Measurements from ENCODE around the gene VPS50.
"Not testable (repeated sequence)": the region's sequence is repeated elsewhere in the genome, so short reads cannot be mapped to it uniquely, and the experiment has no call there.

Gene VPS50

DNA sequence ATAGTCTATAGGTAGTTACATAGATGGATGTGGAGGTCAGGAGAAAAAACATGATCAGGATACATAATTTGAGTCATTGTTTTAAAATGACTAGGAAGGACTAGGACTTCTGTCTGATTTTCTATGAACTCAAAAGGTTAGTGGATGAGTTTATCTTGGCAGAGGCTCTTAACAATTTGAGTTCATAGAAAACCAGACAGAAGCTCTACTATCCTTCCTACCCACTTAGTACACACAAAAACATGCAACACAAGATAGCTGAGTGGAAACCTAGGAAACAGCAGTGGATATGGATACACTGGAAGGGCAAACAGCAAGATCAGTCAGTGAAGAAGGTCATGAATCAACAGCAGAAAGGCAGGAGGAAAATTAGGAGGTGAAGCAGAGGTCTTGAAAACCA lies 84.6 kb downstream of the VPS50 start:
- Histone ChIP-seq H3K9me3 (ENCODE audit: low read length) (peaks cover 3% of the 10 kb centered on the region), H3K4me3 (ENCODE audit: low read length) (no peak overlapping the region), H3K36me3 (ENCODE audit: insufficient read depth, low read length) (peaks cover 10% of the 10 kb centered on the region), H3K27me3 (ENCODE audit: insufficient read depth, low read length) (no peaks in the 10 kb centered on the region), H2AFZ (ENCODE audit: low read depth, low read length) (no peak overlapping the region), H3K4me1 (ENCODE audit: insufficient read depth, low read length) (no peaks in the 10 kb centered on the region)

DNA sequence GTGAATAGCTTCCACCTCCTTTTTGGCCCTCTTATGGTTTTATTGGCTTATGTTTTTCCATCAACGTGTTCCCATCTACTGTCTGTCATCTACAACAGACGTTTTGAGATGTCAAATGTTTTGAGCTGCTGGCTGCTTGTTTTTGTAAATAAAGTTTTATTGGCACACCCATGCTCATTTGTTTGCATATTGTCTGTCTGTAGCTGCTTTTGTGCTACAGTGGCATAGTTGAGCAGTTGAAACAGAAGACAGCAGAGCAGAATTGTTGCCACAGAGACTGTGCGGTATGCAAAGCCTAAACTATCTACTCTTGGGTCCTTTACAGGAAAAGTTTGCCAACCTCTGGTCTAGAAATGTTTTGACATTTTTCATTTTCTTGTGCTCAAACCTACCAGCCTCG lies 88.7 kb downstream of the VPS50 start:
- no peaks in the 10 kb centered on the region for H3K27me3 ChIP-seq (ENCODE audit: insufficient read depth, low read length)
- no peak overlapping the region for H2AFZ ChIP-seq (ENCODE audit: low read depth, low read length)
- H3K9me3 ChIP-seq (ENCODE audit: low read length), result peaks cover 3% of the 10 kb centered on the region
- H3K4me1 ChIP-seq (ENCODE audit: insufficient read depth, low read length), result no peaks in the 10 kb centered on the region
- peaks cover 2% of the 10 kb centered on the region for H3K36me3 ChIP-seq (ENCODE audit: insufficient read depth, low read length)
- no peak overlapping the region for H3K4me3 ChIP-seq (ENCODE audit: low read length)

DNA sequence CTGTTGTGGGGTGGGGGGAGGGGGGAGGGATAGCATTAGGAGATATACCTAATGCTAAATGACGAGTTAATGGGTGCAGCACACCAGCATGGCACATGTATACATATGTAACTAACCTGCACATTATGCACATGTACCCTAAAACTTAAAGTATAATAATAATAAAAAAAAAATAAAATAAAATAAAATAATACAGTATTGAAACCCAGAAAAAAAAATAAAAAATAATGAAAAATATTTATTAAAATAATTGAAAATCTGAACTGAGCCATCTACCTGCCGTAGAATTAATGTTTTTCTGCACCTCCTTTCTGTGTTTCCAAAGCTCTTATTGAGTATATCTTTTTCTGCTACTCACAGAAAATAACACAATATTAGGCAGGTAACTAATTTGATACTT lies 94.1 kb downstream of the VPS50 start:
- H3K4me3 ChIP-seq (ENCODE audit: low read length); H3K4me1 ChIP-seq (ENCODE audit: insufficient read depth, low read length); H3K36me3 ChIP-seq (ENCODE audit: insufficient read depth, low read length); H3K27me3 ChIP-seq (ENCODE audit: insufficient read depth, low read length); H2AFZ ChIP-seq (ENCODE audit: low read depth, low read length); H3K9me3 ChIP-seq (ENCODE audit: low read length): not testable (repeated sequence)

DNA sequence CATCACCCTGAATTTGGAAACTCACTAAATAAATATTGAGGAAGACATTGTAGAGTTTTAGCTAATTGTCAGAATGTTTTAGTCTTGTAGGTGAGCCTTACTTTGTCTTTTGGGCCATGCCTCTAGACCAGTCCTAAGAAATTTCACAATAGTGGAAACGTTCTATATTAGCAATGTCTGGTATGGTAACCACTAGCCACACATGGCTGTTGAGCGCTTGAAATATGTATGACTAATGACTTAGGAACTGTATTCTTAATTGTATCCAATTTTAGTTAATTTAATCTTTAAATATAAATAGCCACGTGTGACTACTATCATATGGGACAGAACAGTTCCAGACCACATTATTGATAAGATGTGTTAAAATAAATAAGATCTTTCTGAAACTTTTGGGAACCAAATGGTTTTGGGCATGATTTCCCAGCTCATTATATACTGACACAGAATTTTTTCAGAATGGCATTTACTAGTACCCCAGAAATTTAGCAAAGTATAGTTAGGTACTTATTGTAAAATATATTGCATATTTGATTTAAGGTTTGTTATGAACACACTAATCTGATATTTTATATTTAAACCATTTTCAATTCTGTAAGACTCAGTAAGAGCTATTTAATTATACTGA lies 95.0 kb downstream of the VPS50 start:
- Histone ChIP-seq H3K36me3 (ENCODE audit: insufficient read depth, low read length) (no peaks in the 10 kb centered on the region), H2AFZ (ENCODE audit: low read depth, low read length) (no peak overlapping the region), H3K4me3 (ENCODE audit: low read length) (no peak overlapping the region), H3K9me3 (ENCODE audit: low read length) (peaks cover 2% of the 10 kb centered on the region), H3K27me3 (ENCODE audit: insufficient read depth, low read length) (no peaks in the 10 kb centered on the region), H3K4me1 (ENCODE audit: insufficient read depth, low read length) (no peaks in the 10 kb centered on the region)

DNA sequence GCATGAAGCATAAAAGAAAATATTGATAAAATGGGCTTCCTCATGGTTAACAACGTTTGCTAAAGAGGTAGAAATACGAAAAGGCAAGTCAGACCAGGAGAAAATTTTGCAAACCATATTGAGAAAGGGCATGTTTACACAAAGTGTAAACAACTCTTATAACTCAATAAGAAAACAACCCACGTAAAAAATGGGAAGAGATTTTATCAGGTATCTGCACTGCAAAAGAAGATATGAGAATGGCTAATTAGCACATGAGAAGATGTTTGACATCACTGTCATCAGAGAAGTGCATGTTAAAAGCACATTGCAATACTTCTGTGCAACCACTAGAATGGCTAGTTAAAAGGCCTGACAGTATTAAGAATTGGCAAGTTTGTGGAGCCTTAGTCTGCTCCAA lies 99.5 kb downstream of the VPS50 start:
- Histone ChIP-seq H3K9me3 (ENCODE audit: low read length) (peaks cover 2% of the 10 kb centered on the region), H3K36me3 (ENCODE audit: insufficient read depth, low read length) (no peaks in the 10 kb centered on the region), H3K4me3 (ENCODE audit: low read length) (no peak overlapping the region), H2AFZ (ENCODE audit: low read depth, low read length) (no peak overlapping the region), H3K27me3 (ENCODE audit: insufficient read depth, low read length) (no peaks in the 10 kb centered on the region), H3K4me1 (ENCODE audit: insufficient read depth, low read length) (peaks cover 2% of the 10 kb centered on the region)

DNA sequence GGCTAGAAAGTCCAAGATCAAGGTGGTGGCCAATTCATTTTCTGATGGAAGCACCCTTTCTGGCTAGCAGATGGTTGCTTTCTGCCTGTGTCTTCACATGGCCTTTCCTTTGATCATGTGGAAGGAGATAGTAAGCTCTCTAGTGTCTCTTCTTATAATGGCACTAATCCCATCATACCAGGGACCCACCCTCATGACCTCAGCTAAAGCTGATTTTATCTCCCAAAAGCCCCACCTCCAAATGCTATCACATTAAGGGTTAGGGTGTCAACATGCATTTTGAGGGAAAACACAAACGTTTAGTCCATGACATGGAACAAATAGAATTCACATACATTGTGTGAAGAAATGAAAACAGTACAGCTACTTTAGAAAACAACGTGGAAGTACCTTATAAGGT lies 100.0 kb downstream of the VPS50 start:
- Histone ChIP-seq H3K9me3 (ENCODE audit: low read length) (peaks cover 2% of the 10 kb centered on the region), H3K4me3 (ENCODE audit: low read length) (no peak overlapping the region), H3K4me1 (ENCODE audit: insufficient read depth, low read length) (peaks cover 6% of the 10 kb centered on the region), H3K27me3 (ENCODE audit: insufficient read depth, low read length) (no peaks in the 10 kb centered on the region), H3K36me3 (ENCODE audit: insufficient read depth, low read length) (no peaks in the 10 kb centered on the region), H2AFZ (ENCODE audit: low read depth, low read length) (no peak overlapping the region)

DNA sequence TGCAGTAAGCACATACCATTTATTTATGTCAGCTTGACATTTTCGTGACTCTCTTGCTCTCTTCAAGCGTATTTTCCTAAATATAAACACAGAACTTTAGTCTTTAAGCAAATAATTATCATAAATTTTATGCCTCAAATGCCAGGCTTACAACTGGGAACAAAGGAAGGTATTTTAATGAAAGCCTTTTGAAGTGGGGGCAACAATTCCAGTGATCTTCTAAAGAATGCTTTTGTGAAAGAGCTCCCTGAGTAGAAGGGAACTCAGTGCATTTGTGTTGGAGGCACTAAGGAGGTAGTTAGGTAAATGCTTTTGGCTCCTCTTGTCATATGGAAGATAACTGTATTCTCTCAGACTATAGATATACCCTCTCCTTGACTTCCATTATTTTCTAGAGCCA lies 104.9 kb downstream of the VPS50 start:
- H2AFZ ChIP-seq (ENCODE audit: low read depth, low read length), result no peak overlapping the region
- H3K36me3 ChIP-seq (ENCODE audit: insufficient read depth, low read length), result peaks cover 13% of the 10 kb centered on the region
- no peak overlapping the region for H3K4me3 ChIP-seq (ENCODE audit: low read length)
- H3K27me3 ChIP-seq (ENCODE audit: insufficient read depth, low read length), result no peaks in the 10 kb centered on the region
- peaks cover 5% of the 10 kb centered on the region for H3K9me3 ChIP-seq (ENCODE audit: low read length)
- peaks cover 11% of the 10 kb centered on the region for H3K4me1 ChIP-seq (ENCODE audit: insufficient read depth, low read length)

DNA sequence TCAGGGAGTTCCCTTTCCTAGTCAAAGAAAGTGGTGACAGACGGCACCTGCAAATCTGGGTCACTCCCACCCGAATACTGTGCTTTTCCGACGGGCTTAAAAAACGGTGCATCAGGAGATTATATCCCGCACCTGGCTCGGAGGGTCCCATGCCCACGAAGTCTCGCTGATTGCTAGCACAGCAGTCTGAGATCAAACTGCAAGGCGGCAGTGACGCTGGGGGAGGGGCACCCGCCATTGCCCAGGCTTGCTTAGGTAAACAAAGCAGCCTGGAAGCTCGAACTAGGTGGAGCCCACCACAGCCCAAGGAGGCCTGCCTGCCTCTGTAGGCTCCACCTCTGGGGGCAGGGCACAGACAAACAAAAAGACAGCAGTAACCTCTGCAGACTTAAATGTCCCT lies 110.0 kb downstream of the VPS50 start:
- not testable (repeated sequence) for H2AFZ ChIP-seq (ENCODE audit: low read depth, low read length); H3K4me1 ChIP-seq (ENCODE audit: insufficient read depth, low read length); H3K27me3 ChIP-seq (ENCODE audit: insufficient read depth, low read length); H3K4me3 ChIP-seq (ENCODE audit: low read length); H3K9me3 ChIP-seq (ENCODE audit: low read length)
- H3K36me3 ChIP-seq (ENCODE audit: insufficient read depth, low read length), result peaks cover 15% of the 10 kb centered on the region

DNA sequence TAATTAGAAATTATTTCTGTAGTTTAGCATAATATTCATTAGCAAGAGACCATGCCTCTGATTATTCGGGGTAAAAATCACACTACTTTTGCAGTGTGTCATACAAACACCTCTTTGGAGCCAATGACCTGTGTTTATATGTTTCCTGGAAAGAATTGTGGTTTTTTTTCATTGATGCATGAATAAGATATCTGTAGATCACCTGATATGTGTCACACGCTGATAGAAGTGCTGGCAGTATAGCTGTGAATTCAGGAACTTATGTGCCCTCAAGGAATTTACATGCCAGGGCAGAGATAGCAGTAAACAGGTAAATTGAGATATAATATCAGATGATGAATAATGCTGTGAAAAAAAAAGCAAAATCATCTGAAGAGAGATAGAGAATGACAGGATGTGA lies 118.2 kb downstream of the VPS50 start:
- Histone ChIP-seq H3K4me3 (ENCODE audit: low read length) (no peak overlapping the region), H2AFZ (ENCODE audit: low read depth, low read length) (no peak overlapping the region), H3K36me3 (ENCODE audit: insufficient read depth, low read length) (peaks cover 8% of the 10 kb centered on the region), H3K4me1 (ENCODE audit: insufficient read depth, low read length) (no peaks in the 10 kb centered on the region), H3K27me3 (ENCODE audit: insufficient read depth, low read length) (no peaks in the 10 kb centered on the region), H3K9me3 (ENCODE audit: low read length) (no peaks in the 10 kb centered on the region)

DNA sequence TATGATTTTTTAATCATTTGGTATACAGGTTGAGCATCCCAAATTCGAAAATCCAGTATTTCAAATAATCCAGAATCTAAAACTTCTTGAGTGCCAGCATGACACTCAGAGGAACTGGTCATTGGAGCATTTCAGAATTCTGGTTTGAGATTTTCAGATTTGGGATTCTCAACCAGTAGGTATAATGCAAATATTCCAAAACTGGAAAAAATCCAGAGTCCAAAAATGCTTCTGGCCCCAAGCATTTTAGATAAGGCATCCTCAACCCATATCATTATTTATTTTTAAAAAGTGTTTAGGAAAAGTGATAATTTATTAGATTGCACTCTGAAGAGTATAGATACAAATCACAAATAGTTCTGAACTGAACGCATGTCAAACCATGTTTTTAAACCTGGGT lies 120.7 kb downstream of the VPS50 start:
- peaks cover 13% of the 10 kb centered on the region for H3K36me3 ChIP-seq (ENCODE audit: insufficient read depth, low read length)
- H3K9me3 ChIP-seq (ENCODE audit: low read length), result no peaks in the 10 kb centered on the region
- H3K4me1 ChIP-seq (ENCODE audit: insufficient read depth, low read length), result no peaks in the 10 kb centered on the region
- H2AFZ ChIP-seq (ENCODE audit: low read depth, low read length), result no peak overlapping the region
- no peaks in the 10 kb centered on the region for H3K27me3 ChIP-seq (ENCODE audit: insufficient read depth, low read length)
- H3K4me3 ChIP-seq (ENCODE audit: low read length), result no peak overlapping the region

DNA sequence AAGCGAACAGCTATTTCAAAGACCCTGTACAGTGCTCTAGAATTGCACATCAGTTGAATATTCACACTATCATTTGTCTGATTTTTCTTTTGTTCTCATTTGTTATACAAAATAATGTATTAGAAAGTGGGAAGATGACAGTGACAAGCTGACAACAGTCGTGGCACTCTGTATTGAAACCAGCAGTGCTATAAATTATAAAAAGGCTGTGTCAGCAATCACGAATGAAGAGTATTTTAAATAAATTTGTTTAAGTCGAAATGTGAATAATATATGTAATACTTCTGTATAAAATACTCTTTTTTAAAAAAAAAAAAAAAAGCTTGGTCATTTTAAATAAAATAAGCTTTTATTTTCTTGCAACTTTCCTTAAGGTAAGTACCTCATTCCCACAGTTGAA lies 122.6 kb downstream of the VPS50 start:
- Histone ChIP-seq H3K27me3 (ENCODE audit: insufficient read depth, low read length) (no peaks in the 10 kb centered on the region), H3K36me3 (ENCODE audit: insufficient read depth, low read length) (peaks cover 12% of the 10 kb centered on the region), H3K9me3 (ENCODE audit: low read length) (no peaks in the 10 kb centered on the region), H2AFZ (ENCODE audit: low read depth, low read length) (no peak overlapping the region), H3K4me3 (ENCODE audit: low read length) (no peak overlapping the region), H3K4me1 (ENCODE audit: insufficient read depth, low read length) (no peaks in the 10 kb centered on the region)

DNA sequence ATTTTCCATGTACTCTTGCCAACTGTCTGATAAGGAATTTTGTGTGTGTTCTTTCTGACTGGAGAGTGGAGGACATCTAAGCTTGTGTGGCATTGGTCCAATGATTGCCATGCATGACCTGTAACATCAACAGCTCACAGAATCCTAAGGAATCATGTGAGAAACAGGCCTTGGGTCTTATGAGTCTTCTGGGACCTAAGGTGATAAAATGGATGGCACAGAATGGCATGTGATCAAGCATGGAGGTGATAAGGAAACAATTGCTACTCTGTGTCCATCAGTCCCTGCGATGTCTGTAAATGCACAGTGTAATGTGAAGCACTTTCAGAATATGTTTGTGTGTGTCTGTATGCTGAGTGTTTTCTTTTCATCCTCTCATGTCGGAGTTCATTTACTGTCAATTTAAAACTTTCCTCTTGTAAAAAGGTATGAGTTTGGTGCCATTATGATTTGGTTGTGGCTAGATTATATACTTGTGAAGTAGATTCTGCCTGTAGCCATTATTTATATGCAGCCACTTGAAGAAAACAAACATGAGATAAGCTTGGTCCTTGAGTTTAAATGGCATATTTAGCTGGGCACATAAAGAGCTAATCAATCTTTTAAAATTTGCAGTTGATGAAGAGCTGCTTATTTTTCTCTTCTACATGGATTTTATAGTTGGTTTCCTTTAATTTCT lies 127.5 kb downstream of the VPS50 start:
- H2AFZ ChIP-seq (ENCODE audit: low read depth, low read length), result no peak overlapping the region
- H3K9me3 ChIP-seq (ENCODE audit: low read length), result no peaks in the 10 kb centered on the region
- H3K4me1 ChIP-seq (ENCODE audit: insufficient read depth, low read length), result no peaks in the 10 kb centered on the region
- peaks cover 10% of the 10 kb centered on the region for H3K36me3 ChIP-seq (ENCODE audit: insufficient read depth, low read length)
- no peak overlapping the region for H3K4me3 ChIP-seq (ENCODE audit: low read length)
- H3K27me3 ChIP-seq (ENCODE audit: insufficient read depth, low read length), result no peaks in the 10 kb centered on the region

DNA sequence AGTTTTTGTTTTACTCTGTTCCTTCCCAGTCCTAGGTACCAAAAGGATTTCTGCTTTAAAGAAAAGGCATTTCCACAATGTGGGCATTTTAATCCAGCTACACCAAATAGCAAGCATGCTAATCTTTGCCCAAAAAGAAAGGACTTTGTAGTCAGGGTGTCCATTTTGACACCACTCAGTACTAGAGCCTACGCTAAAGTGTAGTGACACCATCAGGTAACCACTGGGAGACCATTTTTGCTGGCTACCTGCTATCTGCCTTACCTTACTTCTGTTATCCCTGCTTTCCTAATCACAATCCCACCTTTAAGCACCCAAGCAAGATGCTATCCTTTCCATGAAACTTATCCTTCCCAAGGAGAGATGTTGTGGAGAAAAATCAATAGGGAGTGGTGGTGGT lies 129.7 kb downstream of the VPS50 start:
- no peaks in the 10 kb centered on the region for H3K27me3 ChIP-seq (ENCODE audit: insufficient read depth, low read length)

DNA sequence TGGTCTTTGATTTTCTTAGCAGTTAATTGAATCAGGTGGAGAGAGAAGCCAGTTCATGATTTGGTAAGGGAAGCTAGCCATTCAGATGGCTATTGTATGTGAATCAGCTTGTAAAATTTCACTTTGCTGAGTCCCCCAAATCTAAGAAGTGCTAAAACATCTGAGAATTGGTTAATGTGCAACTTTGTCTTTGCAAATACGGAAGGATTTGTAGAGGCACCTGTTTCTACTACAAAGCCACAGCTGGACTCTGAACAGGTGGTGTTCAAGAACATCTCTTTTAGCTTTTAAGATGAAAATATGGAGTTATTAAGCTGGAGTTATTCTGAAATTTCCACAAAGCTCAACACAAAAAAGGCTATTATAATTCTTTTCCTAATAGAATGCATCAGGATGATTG lies 132.6 kb downstream of the VPS50 start:
- Histone ChIP-seq H3K9me3 (ENCODE audit: low read length) (no peaks in the 10 kb centered on the region), H3K27me3 (ENCODE audit: insufficient read depth, low read length) (no peaks in the 10 kb centered on the region), H3K4me3 (ENCODE audit: low read length) (no peak overlapping the region), H3K4me1 (ENCODE audit: insufficient read depth, low read length) (no peaks in the 10 kb centered on the region), H2AFZ (ENCODE audit: low read depth, low read length) (no peak overlapping the region), H3K36me3 (ENCODE audit: insufficient read depth, low read length) (no peaks in the 10 kb centered on the region)

More for the DNA sequence above, 129.7 kb downstream of the VPS50 start:
- H3K4me3 ChIP-seq (ENCODE audit: low read length), result no peak overlapping the region
- no peaks in the 10 kb centered on the region for H3K9me3 ChIP-seq (ENCODE audit: low read length)
- no peaks in the 10 kb centered on the region for H3K4me1 ChIP-seq (ENCODE audit: insufficient read depth, low read length)
- H3K36me3 ChIP-seq (ENCODE audit: insufficient read depth, low read length), result peaks cover 10% of the 10 kb centered on the region
- H2AFZ ChIP-seq (ENCODE audit: low read depth, low read length), result no peak overlapping the region
